Renal pelvis (tissue), 4 donors: ENCODE measurements around the gene MAMDC2. TPM values are rescaled to one million over a fixed set of nuclear protein-coding genes. Genes with fewer than 3 reads are reported as not detected.

Experiments
- DNase-seq: peaks from one replicate; pipeline ENCODE4 v3.0.0-alpha.2; 2013
- polyA plus RNA-seq, 3 donors: library from polyadenylated mRNA; unstranded; fragments of 120-200 nt; gene quantifications; one replicate each; pipeline ENCODE4 v1.2.1, GENCODE V29; 2013; ENCODE audit not compliant: insufficient read length in 3 of 3

MAMDC2 gene
- polyA plus RNA-seq, 3 donors: 6.0 to 7.3 (median 6.9) TPM

GRCh38 chr9:70105147-70105546 lies 61.5 kb downstream of the MAMDC2 start:
- no peak for DNase-seq

GRCh38 chr9:70106571-70106970 lies 62.9 kb downstream of the MAMDC2 start:
- DNase-seq: no peak

DNA sequence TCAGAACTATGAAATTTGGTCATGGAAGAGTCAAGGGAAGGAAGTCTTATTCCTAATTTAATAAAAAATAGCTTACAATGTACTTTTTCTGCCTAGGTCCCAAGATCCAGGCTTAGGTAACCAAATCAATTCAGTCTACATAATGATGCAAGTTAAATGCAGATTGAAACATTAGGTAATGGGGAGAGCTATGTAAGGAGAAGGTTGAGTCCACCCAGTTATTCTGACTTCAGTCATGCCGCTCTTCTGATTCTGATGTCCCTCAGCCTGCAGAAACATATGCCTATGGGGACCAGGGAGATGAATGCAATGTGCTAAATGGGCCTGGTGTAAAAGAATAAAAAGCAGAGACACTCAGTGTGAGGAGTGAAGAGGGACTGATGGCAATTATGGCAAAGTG lies 63.9 kb downstream of the MAMDC2 start:
- no peak for DNase-seq

DNA sequence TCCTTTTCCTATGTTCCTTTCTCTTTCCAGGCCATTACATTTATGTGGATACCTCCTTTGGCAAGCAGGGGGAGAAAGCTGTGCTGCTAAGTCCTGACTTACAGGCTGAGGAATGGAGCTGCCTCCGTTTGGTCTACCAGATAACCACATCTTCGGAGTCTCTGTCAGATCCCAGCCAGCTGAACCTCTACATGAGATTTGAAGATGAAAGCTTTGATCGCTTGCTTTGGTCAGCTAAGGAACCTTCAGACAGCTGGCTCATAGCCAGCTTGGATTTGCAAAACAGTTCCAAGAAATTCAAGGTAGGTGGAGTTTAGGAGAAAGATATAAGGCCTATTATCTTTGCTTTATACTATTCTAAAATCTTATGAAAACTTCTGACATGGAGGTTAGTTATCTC lies 64.5 kb downstream of the MAMDC2 start:
- DNase-seq: no peak

DNA sequence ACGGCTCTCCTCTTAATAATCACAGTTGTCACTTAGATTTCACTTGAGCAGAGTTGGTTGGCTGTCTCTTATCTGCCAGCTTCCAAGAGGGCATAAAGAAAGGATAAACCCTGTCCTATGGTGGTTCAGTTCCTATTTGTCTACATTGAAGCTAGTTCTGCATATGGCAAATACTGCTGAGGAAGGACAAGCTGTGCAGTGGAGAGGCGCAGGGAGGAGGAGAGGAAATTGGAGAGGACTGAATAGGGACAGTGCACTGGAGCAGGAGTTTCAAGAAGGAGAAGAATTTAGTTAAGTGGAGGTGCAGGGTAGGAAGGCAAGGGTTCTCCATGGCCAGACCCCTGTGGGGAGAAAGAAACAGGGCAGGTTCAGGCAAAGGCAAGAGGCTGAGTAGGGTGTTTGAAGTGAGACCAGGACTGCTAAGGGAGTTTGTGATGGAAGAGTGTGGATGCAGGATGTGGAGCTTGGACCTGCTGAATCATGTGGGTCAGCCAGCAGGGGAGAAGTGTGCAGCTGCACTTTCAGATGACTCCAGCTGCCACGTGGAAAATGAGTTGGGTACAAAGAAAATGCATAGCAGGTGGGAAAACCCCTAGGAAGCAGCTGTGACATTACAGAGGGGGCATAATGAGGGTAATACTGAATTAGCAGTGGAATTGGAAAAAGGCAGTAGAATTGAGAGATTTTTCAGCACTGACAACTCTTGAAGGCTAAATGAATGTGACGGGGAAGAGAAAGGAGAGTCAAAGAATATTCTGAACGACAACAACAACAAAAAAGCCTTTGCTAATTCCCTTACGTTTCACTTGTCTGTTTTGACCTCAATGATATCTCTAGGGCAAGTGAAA lies 66.8 kb downstream of the MAMDC2 start:
- no peak for DNase-seq

- peak; percentile 31 for DNase-seq
Observed at GRCh38 chr9:70111042-70111602, 67.5 kb downstream of the MAMDC2 start.

- no peak for DNase-seq
Observed at GRCh38 chr9:70111641-70112236, 68.1 kb downstream of the MAMDC2 start.

- no peak for DNase-seq
Observed at GRCh38 chr9:70112981-70113380, 69.3 kb downstream of the MAMDC2 start.

GRCh38 chr9:70113403-70114022 lies 69.9 kb downstream of the MAMDC2 start:
- peak; percentile 15 for DNase-seq

DNA sequence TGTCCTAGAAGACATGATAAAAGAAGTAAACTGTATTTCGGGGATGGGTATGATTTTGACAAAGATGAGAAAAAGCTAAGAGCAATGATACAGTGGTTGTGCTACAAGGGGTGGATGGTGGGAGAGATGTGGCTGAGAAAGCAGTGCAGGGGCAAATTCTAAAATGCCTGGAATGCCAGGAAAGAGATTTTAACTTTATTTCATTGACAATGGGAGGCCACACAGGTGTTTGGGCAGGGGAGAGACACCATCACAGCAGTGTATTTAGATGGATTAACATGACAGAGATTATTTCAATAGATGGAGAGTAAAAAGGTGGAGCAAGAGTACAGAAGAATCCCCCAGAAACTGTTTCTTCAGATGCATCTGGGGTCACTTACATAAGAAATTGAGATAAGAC lies 71.2 kb downstream of the MAMDC2 start:
- DNase-seq: no peak

DNA sequence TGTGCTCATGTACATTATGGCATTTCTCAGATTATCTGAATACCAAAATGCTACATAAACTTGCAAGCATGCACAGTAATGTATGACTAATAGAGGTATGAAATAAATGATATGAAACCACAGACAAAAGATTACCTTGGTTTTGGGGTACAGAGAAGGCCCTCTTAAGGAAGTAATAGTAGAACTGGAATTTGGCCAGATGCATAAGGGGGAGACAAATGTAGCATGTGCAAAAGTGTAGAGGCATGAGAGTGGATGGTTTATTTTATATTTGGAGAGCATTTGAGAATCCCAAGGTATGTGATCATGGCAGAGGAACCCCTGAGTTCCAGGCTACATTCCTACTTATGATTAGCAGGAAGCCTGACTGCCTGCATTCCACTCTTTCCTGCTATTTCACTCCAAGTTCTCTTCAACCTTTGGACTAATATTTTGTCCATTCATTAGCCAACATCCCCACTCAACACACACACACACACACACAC lies 74.2 kb downstream of the MAMDC2 start:
- no peak for DNase-seq

DNA sequence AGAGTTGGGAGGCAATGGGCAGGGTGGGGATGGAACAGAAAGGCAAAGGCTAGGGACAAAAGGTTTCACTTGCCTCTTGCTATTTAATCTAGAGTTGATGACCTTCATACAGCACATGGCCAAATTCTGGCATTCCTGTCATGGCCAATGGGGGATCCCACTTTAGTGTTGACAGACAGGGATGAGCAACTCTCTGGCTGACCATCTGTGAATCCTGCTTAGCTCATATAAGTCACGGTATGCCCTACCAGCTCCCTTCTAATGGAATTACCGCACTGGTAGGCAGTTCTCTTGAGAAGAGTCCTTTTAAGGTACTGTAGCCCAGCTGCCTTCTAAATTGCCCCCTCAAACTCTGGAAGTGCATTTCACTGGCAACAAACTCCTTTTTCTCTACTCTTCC lies 76.1 kb downstream of the MAMDC2 start:
- no peak for DNase-seq

GRCh38 chr9:70120834-70121510 lies 77.3 kb downstream of the MAMDC2 start:
- DNase-seq: no peak

DNA sequence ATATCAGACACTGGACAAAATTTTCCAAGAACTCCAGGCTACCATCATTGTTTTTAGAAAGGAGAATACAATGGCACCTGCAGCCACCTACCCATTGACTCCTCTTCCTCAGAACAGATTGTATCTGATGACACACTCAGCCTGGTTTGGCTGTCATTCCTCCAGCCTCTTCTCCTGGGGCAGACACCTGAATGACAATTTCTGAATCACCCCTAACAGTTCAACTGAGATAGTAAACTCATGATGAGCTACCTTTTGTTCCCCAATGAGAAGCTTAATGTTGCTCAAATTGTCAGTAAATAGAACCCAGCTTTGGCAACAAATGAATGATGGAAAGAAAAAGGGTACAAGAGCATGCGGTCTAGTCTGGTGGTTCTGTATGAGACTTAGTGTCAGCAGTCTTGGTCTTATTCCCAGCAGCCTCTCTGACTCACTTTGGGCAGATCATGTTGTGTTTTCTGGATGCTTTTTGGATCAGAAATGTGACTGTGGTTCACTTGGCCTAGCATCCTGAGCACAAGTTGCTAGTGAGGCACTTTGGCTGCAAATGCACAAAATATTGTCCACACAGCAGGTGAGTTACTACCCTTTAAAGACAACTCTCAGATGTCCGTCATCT lies 78.3 kb downstream of the MAMDC2 start:
- DNase-seq: no peak

GRCh38 chr9:70123695-70124094 lies 80.0 kb downstream of the MAMDC2 start:
- DNase-seq: no peak

DNA sequence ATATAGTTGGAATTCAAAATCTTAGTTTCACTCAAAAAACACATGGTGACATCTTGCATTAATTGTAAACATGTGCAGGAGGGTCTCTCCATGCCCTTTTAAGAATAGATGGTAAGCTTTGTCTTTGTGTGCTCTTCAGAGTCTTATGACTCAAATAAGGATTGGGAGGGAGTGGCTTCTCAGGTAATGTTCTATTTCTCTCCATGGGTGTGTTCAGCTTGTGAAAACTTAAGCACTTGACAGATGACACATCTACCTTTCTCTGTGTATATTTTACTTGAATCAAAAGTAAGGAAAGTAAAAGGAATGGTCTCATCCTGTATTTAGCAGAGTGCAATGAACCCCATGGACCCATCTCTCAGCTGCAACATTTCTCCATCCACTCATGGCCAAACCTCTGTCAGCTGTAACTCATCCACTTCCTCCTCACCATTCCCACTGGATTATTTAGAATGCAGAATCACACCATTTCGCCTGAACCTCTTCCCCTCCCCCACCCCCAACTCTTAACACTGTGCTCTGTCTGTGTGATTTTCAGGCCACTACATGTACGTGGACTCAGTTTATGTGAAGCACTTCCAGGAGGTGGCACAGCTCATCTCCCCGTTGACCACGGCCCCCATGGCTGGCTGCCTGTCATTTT lies 82.1 kb downstream of the MAMDC2 start:
- no peak for DNase-seq

GRCh38 chr9:70127036-70127435 lies 83.4 kb downstream of the MAMDC2 start:
- DNase-seq: no peak

- no peak for DNase-seq
Observed at GRCh38 chr9:70127540-70128416, 84.1 kb downstream of the MAMDC2 start.

DNA sequence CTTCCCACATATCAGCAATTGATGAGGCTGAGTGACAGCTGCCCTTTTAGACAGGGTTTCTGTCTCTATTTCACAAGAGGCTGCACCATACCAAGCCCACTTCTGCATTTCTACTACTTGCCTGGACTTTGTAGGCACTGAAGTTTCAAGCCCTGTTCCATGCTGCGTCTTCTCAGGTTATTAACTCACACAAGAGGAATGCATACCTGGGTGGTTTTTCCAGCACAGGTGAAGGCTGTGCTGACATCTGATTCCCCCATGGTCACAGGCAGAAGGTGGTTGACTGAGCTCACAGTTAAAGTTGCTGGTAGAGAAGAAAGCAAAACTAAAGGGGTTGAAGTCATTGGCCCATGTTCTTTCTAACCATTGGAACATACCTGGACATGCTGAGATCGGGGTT lies 86.6 kb downstream of the MAMDC2 start:
- no peak for DNase-seq

- DNase-seq: no peak
Observed at GRCh38 chr9:70131296-70131695, 87.6 kb downstream of the MAMDC2 start.
